Measurements from ENCODE around the gene VAC14. TPM values are rescaled to one million over a fixed set of nuclear protein-coding genes. Genes with fewer than 3 reads are reported as not detected.

VAC14 gene
- total and polyA plus RNA-seq, 4 donors, result 27.6 to 60.8 (median 50.9) TPM

DNA sequence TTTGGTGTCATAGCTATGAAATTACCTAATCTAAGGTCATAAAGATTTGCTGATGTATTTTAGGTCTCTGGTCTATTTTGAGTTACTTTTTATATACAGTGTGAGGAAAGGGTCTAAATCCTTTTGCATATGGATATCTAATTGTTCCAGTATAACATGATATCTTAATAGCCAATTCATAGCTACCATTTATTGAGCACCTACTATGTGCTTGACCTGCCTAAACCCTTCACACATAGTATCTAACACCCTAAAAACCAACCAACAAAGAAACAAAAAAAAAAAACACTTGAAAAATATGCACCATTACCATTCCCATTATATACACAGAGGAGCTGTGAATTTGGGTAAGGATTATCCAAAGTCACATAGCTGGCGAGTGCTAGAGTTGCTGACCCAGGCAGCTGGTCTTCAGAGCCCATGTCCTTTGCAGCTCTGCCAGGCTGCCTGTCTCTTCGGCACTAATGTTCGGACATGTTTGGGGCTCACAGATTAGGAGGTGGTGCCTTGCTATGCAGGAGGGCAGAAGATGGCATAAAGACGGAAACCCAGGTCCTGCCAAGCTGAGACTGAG lies 66.3 kb downstream of the VAC14 start:
- Histone ChIP-seq H3K27ac (ENCODE audit: low read depth in 1 of 2, low read length in 1 of 2) (peak overlapping the region in 1 of 2 donors; percentile 80), H3K4me3 (no peak overlapping the region), H3K4me1 (ENCODE audit: control insufficient read depth in 5 of 5, insufficient read depth in 5 of 5, low read length in 5 of 5) (peaks cover 3 to 48% (median 18%) of the 10 kb centered on the region in 5 donors), H3K9ac (ENCODE audit: insufficient read depth in 1 of 2, low read length in 2 of 2) (no peak overlapping the region), H3K27me3 (ENCODE audit: control insufficient read depth in 3 of 3, insufficient read depth in 3 of 3, low read length in 2 of 3) (no peaks in the 10 kb centered on the region), H3K9me3 (ENCODE audit: control insufficient read depth in 4 of 4, insufficient read depth in 3 of 4, low read length in 3 of 4) (no peaks in the 10 kb centered on the region), H3K36me3 (ENCODE audit: control insufficient read depth in 4 of 4, insufficient read depth in 4 of 4, low read length in 4 of 4) (peaks cover 0 to 8% (median 3%) of the 10 kb centered on the region in 4 donors)
- DNase-seq (no peak), ATAC-seq (ENCODE audit: insufficient read depth, low FRiP score) (no peak)
- TF ChIP-seq, protein P1, sequence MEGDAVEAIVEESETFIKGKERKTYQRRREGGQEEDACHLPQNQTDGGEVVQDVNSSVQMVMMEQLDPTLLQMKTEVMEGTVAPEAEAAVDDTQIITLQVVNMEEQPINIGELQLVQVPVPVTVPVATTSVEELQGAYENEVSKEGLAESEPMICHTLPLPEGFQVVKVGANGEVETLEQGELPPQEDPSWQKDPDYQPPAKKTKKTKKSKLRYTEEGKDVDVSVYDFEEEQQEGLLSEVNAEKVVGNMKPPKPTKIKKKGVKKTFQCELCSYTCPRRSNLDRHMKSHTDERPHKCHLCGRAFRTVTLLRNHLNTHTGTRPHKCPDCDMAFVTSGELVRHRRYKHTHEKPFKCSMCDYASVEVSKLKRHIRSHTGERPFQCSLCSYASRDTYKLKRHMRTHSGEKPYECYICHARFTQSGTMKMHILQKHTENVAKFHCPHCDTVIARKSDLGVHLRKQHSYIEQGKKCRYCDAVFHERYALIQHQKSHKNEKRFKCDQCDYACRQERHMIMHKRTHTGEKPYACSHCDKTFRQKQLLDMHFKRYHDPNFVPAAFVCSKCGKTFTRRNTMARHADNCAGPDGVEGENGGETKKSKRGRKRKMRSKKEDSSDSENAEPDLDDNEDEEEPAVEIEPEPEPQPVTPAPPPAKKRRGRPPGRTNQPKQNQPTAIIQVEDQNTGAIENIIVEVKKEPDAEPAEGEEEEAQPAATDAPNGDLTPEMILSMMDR (IDR thresholded peaks at IDR 0.05; ENCODE audit: control extremely low read depth, extremely low read depth), result no peak
- WGBS, 2 donors, result 87 to 96% methylated on average over 4 of the region's 4 CpGs

DNA sequence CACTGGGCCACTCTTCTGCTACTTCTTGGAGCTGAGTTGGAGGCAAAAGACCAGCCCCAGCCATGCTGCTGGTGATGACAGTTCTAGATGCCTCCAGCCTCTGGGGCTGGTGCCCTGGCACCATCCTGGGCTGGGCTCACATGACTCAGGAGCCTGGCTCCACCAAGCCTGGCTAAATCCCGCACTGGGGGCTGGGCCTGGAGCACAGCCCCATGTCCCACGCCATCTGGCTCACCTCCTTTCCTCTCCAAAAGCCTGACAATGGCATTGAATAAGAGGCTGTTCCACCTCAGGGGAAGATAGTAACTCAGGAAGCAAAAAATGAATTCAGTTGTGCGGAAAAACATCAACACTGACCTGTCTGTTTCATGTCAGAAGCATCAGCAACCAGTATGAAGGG lies 70.0 kb downstream of the VAC14 start:
- TF ChIP-seq, protein P1 (IDR thresholded peaks at IDR 0.05; ENCODE audit: control extremely low read depth, extremely low read depth), result no peak
- Histone ChIP-seq H3K27ac (ENCODE audit: low read depth in 1 of 2, low read length in 1 of 2) (peak overlapping the region in 1 of 2 donors; percentile 59), H3K36me3 (ENCODE audit: control insufficient read depth in 4 of 4, insufficient read depth in 4 of 4, low read length in 4 of 4) (peaks cover 0 to 19% (median 3%) of the 10 kb centered on the region in 4 donors), H3K9me3 (ENCODE audit: control insufficient read depth in 4 of 4, insufficient read depth in 3 of 4, low read length in 3 of 4) (no peaks in the 10 kb centered on the region), H3K27me3 (ENCODE audit: control insufficient read depth in 3 of 3, insufficient read depth in 3 of 3, low read length in 2 of 3) (no peaks in the 10 kb centered on the region), H3K4me1 (ENCODE audit: control insufficient read depth in 5 of 5, insufficient read depth in 5 of 5, low read length in 5 of 5) (peaks cover 0 to 45% (median 23%) of the 10 kb centered on the region in 5 donors), H3K4me3 (no peak overlapping the region), H3K9ac (ENCODE audit: insufficient read depth in 1 of 2, low read length in 2 of 2) (no peak overlapping the region)
- ATAC-seq (ENCODE audit: insufficient read depth, low FRiP score) (no peak), DNase-seq (no peak)
- WGBS, 2 donors, result 92 to 93% methylated on average over 3 of the region's 3 CpGs

DNA sequence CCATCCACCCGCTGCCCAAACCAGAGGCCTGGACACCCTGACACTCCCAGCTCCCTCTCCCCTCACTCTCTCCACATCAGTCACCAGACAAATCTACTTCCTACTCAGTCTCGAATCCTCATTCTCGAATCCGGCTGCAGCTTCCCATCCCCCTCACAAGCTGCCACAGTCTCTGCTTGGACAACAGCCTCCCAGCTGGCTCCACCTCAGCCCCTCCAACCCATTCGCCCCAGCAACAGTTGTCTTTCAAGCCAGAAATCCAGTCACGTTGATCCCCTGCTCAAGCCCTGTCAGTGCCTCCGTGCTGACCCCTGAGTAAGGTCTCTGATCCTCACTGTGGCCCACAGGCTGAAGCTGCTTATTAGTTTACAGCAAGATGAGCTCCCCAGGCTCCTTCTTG lies 70.9 kb downstream of the VAC14 start:
- DNase-seq, result peak; percentile 68 to 83 (median 69)
- Histone ChIP-seq H3K9ac (ENCODE audit: insufficient read depth in 1 of 2, low read length in 2 of 2) (no peak overlapping the region), H3K36me3 (ENCODE audit: control insufficient read depth in 4 of 4, insufficient read depth in 4 of 4, low read length in 4 of 4) (peaks cover 0 to 19% (median 3%) of the 10 kb centered on the region in 4 donors), H3K4me3 (no peak overlapping the region), H3K27ac (ENCODE audit: low read depth in 1 of 2, low read length in 1 of 2) (peak overlapping the region in 1 of 2 donors; percentile 4), H3K27me3 (ENCODE audit: control insufficient read depth in 3 of 3, insufficient read depth in 3 of 3, low read length in 2 of 3) (no peaks in the 10 kb centered on the region), H3K9me3 (ENCODE audit: control insufficient read depth in 4 of 4, insufficient read depth in 3 of 4, low read length in 3 of 4) (no peaks in the 10 kb centered on the region), H3K4me1 (ENCODE audit: control insufficient read depth in 5 of 5, insufficient read depth in 5 of 5, low read length in 5 of 5) (peaks cover 0 to 48% (median 25%) of the 10 kb centered on the region in 5 donors)
- 82 to 88% methylated on average over 7 of the region's 7 CpGs for WGBS, 2 donors
- ATAC-seq (ENCODE audit: insufficient read depth, low FRiP score), result no peak
- TF ChIP-seq, protein P1 (IDR thresholded peaks at IDR 0.05; ENCODE audit: control extremely low read depth, extremely low read depth), result no peak

DNA sequence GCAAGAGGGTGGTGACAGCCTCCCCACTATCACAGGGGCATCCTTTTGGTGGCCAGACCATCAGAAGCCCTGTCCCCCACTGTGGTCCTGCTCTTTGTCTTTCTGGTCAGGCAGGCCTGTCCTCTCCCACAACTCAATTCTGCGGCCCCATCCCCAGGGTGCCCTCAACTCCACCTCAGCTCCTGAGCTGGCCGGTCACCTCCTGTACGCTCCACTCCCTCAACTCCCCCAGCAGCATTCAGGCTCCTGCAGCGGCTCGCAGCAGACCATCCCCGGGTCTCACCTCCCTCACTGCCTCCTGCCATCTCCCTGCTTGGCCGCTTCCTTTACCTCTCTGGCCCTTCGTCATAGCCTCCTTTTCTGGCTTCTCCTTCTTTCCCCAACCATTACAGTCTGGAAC lies 71.7 kb downstream of the VAC14 start:
- ATAC-seq (ENCODE audit: insufficient read depth, low FRiP score) (no peak), DNase-seq (no peak)
- Histone ChIP-seq H3K4me1 (ENCODE audit: control insufficient read depth in 5 of 5, insufficient read depth in 5 of 5, low read length in 5 of 5) (peaks cover 0 to 55% (median 32%) of the 10 kb centered on the region in 5 donors), H3K4me3 (no peak overlapping the region), H3K9ac (ENCODE audit: insufficient read depth in 1 of 2, low read length in 2 of 2) (no peak overlapping the region), H3K27ac (ENCODE audit: low read depth in 1 of 2, low read length in 1 of 2) (no peak overlapping the region), H3K9me3 (ENCODE audit: control insufficient read depth in 4 of 4, insufficient read depth in 3 of 4, low read length in 3 of 4) (no peaks in the 10 kb centered on the region), H3K27me3 (ENCODE audit: control insufficient read depth in 3 of 3, insufficient read depth in 3 of 3, low read length in 2 of 3) (no peaks in the 10 kb centered on the region), H3K36me3 (ENCODE audit: control insufficient read depth in 4 of 4, insufficient read depth in 4 of 4, low read length in 4 of 4) (peaks cover 0 to 18% (median 3%) of the 10 kb centered on the region in 4 donors)
- 96 to 97% methylated on average over 8 of the region's 8 CpGs for WGBS, 2 donors
- TF ChIP-seq, protein P1 (IDR thresholded peaks at IDR 0.05; ENCODE audit: control extremely low read depth, extremely low read depth), result no peak

Measured in lung (tissue), 12 donors.